Gastroesophageal sphincter (tissue), 4 donors: ENCODE data around the gene GPR137. TPM values are rescaled to one million over a fixed set of nuclear protein-coding genes. Genes with fewer than 3 reads are reported as not detected.
"Not testable (repeated sequence)": the region's sequence is repeated elsewhere in the genome, so short reads cannot be mapped to it uniquely, and the experiment has no call there.

Source experiments
- ATAC-seq: fragments of 150-250 bp; one replicate; pipeline ENCODE4 v1.9.1; 2016; ENCODE audit warnings: mild to moderate bottlenecking, moderate library complexity
- H3K27ac ChIP-seq, 4 donors: fragments of 200-600 bp; sonication (generic) in 3 of 4; 1 replicate in 3 of 4; 2 replicates in 1 of 4; pipeline ENCODE4 v1.5.1; 2016 to 2019
- H3K27me3 ChIP-seq: fragments of 200-600 bp; sonication (generic); one replicate; pipeline ENCODE4 v1.5.1; 2019
- H3K36me3 ChIP-seq, 2 donors: fragments of 200-600 bp; sonication (generic); one replicate each; pipeline ENCODE4 v1.5.1; 2019; ENCODE audit warnings: control low read depth in 1 of 2
- H3K4me1 ChIP-seq, 3 donors: fragments of 200-600 bp; sonication (generic); 1 replicate in 2 of 3; 2 replicates in 1 of 3; pipeline ENCODE4 v1.5.1; 2016 to 2019; ENCODE audit warnings: control low read depth in 2 of 3
- H3K4me3 ChIP-seq, 2 donors: fragments of 200-600 bp; sonication (generic); one replicate each; pipeline ENCODE4 v1.5.1; 2019; ENCODE audit warnings: mild to moderate bottlenecking in 1 of 2, moderate library complexity in 1 of 2
- H3K9me3 ChIP-seq, 3 donors: fragments of 200-600 bp; sonication (generic); one replicate each; pipeline ENCODE4 v1.5.1; 2017 to 2019; ENCODE audit warnings: control low read depth in 2 of 3
- EP300 ChIP-seq: sonication (generic); formaldehyde crosslinking; IDR thresholded peaks from one replicate; pipeline ENCODE4 v1.6.1; 2017; ENCODE audit warnings: antibody characterized with exemption, mild to moderate bottlenecking
- POLR2A ChIP-seq, 2 donors: fragments of 450-650 bp; IDR thresholded peaks; one replicate each; pipeline ENCODE4 v1.6.1; 2017; ENCODE audit warnings: antibody characterized with exemption in 2 of 2, mild to moderate bottlenecking in 2 of 2, moderate library complexity in 1 of 2
- POLR2AphosphoS5 ChIP-seq: sonication (generic); formaldehyde crosslinking; IDR thresholded peaks from one replicate; pipeline ENCODE4 v1.6.1; 2017; ENCODE audit warnings: antibody characterized with exemption
- WGBS, 2 donors: methylation state at CpG; one replicate each; pipeline ENCODE4 v1.1.5; 2018; ENCODE audit warnings: low coverage in 1 of 2; 5-methylcytosine and 5-hydroxymethylcytosine counted together
- total RNA-seq, 4 donors: library from RNA; depleted of rRNA; stranded (reverse); fragments of >200 nt; gene quantifications; one replicate each; pipeline ENCODE4 v1.1.0, GENCODE V29; 2016
- TF ChIP-seq, protein P1 (sequence below), 4 experiments: fragments of 200-600 bp in 2 of 4; fragments of 450-650 bp in 2 of 4; sonication (generic) in 1 of 4; IDR thresholded peaks; one replicate each; pipeline ENCODE4 v1.5.1; 2017 to 2019; ENCODE audit warnings: antibody characterized with exemption in 4 of 4, mild to moderate bottlenecking in 2 of 4, moderate library complexity in 2 of 4

Gene GPR137
- total RNA-seq, 4 donors from 2014 or later = 14.0 to 37.1 (median 27.6) TPM

DNA sequence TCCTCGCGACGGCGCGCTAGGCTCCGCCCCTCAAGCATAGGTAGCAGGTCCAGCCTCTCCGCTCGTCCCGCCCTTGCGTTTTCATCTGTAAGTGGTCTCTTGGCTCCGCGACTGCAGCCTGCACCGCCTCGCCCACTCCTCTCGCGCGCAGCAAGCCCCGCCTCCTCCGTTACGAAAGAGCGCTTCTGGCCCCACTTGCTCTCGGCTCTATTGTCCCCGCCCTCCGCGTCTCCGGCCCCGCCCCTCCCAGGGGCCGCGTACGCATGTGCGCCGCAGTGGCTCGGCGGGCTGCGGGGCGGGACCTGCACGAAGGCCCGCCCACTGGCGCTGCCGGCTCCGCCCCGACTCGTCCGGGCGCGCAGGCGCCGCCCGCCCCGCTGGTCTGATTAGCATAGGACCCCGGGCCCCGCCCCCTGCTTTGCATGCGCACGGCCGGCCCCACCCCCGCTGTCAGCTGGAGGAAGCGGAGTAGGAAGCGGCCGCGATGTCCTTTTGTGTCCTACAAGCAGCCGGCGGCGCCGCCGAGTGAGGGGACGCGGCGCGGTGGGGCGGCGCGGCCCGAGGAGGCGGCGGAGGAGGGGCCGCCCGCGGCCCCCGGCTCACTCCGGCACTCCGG is 19.5 kb downstream of the GPR137 start, which contains the start of gene ESRRA:
TSS of gene ESRRA (plus strand) at position 450 of the 616 bp plus-strand sequence. CDS start 1,656 bp downstream, outside the sequence.
- H3K27me3 ChIP-seq = peaks cover 31% of the 10 kb centered on the region
- peak; percentile 88 for ATAC-seq
- WGBS, 2 donors = 0% methylated on average over 4 of the region's 81 CpGs; no CpG with 5 or more reads in 1 of the 2 donors

DNA sequence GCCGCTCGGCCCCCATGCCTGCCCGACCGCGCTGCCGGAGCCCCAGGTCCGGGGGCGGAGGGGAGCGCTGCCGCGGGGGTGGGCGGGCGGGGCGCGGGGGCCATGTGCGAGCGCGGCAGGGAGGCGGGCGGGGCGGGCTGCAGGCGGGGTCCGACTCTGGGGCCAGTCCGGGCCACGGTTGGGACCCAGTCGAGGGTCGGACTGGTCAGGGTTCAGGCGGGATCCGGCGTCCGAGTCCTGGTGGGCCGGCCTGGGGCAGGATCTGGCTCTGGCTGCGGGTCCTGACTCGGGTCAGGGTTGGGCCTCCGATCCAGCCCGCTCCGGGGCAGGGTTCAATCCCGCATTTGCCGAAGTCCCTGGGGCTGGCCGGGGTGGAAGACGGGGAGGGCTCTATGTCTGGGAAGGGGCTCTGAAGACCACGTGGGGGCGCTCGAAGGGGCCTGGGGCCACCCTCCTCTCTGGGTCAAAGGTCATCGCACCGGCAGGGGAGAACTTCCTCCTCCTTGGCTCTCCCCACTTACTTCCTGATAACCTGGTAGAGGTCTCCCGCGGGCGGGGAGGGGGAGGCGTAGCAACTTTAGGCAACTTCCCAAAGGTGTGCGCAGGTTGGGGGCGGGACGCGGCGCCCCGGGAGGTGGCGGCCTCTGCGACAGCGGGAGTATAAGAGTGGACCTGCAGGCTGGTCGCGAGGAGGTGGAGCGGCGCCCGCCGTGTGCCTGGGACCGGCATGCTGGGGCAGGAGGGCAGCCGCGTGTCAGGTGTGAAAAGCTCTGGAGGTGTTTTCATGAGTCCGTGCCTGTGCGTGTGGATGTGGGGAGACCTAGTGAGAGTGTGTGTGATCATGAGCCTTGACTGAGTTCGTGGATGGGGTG is 20.3 kb downstream of the GPR137 start:
- H3K27me3 ChIP-seq = peaks cover 23% of the 10 kb centered on the region
- H3K4me1 ChIP-seq = peaks cover 0 to 53% (median 16%) of the 10 kb centered on the region in 3 donors
- ATAC-seq = peak; percentile 19
- H3K9me3 ChIP-seq = no peaks in the 10 kb centered on the region
- H3K27ac ChIP-seq = peak overlapping the region; percentile 75 to 96 (median 92)
- peaks cover 0 to 7% of the 10 kb centered on the region in 2 donors for H3K36me3 ChIP-seq
- peak overlapping the region; percentile 68 to 85 for H3K4me3 ChIP-seq
- WGBS, 2 donors = 0% methylated on average over 1 of the region's 71 CpGs; no CpG with 5 or more reads in 1 of the 2 donors
- no peak for TF ChIP-seq EP300
- TF ChIP-seq, protein P1, sequence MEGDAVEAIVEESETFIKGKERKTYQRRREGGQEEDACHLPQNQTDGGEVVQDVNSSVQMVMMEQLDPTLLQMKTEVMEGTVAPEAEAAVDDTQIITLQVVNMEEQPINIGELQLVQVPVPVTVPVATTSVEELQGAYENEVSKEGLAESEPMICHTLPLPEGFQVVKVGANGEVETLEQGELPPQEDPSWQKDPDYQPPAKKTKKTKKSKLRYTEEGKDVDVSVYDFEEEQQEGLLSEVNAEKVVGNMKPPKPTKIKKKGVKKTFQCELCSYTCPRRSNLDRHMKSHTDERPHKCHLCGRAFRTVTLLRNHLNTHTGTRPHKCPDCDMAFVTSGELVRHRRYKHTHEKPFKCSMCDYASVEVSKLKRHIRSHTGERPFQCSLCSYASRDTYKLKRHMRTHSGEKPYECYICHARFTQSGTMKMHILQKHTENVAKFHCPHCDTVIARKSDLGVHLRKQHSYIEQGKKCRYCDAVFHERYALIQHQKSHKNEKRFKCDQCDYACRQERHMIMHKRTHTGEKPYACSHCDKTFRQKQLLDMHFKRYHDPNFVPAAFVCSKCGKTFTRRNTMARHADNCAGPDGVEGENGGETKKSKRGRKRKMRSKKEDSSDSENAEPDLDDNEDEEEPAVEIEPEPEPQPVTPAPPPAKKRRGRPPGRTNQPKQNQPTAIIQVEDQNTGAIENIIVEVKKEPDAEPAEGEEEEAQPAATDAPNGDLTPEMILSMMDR (IDR thresholded peaks at IDR 0.05) = peak in 2 of 4 experiments; percentile 14 to 50

More for the DNA sequence above, 19.5 kb downstream of the GPR137 start, which contains the start of gene ESRRA:
- peak; percentile 63 for TF ChIP-seq POLR2AphosphoS5
- TF ChIP-seq, protein P1 (IDR thresholded peaks at IDR 0.05) = no peak
- peak; percentile 46 to 67 for TF ChIP-seq POLR2A (IDR thresholded peaks at IDR 0.05)
- Histone ChIP-seq H3K4me1 (peaks cover 0 to 60% (median 21%) of the 10 kb centered on the region in 3 donors), H3K27ac (peak within 1 kb of the TSS; percentile 88 to 96 (median 94)), H3K4me3 (peak within 1 kb of the TSS; percentile 68 to 85), H3K9me3 (no peaks in the 10 kb centered on the region), H3K36me3 (peaks cover 0 to 7% of the 10 kb centered on the region in 2 donors)

DNA sequence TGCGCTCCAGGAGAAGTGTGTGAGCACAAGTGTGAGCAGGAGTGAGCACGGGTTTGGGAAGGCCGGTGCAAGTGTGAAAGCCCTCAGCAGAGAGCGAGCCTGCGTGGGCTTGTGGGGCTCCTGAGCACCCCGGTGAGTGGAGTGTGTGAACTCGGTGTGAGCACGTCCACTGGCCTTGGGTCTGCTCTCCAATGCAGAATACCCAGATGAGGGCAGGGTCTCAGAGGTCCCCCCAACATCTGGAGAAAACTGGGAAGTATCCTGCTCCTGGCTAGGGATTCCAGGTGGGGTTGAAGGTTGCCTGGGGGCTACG is 20.9 kb downstream of the GPR137 start:
- H3K4me1 ChIP-seq = peaks cover 0 to 47% (median 16%) of the 10 kb centered on the region in 3 donors
- peak overlapping the region in 3 of 4 donors; percentile 88 to 96 (median 96) for H3K27ac ChIP-seq
- H3K9me3 ChIP-seq = no peaks in the 10 kb centered on the region
- H3K27me3 ChIP-seq = peaks cover 20% of the 10 kb centered on the region
- WGBS, 2 donors = 7 to 40% methylated on average over 1 to 5 of the region's 9 CpGs
- H3K36me3 ChIP-seq = peaks cover 0 to 7% of the 10 kb centered on the region in 2 donors
- TF ChIP-seq, protein P1 (IDR thresholded peaks at IDR 0.05) = no peak
- TF ChIP-seq POLR2AphosphoS5 (no peak), POLR2A (IDR thresholded peaks at IDR 0.05) (no peak), EP300 (no peak)
- ATAC-seq = no peak
- H3K4me3 ChIP-seq = peak overlapping the region; percentile 68 to 85

DNA sequence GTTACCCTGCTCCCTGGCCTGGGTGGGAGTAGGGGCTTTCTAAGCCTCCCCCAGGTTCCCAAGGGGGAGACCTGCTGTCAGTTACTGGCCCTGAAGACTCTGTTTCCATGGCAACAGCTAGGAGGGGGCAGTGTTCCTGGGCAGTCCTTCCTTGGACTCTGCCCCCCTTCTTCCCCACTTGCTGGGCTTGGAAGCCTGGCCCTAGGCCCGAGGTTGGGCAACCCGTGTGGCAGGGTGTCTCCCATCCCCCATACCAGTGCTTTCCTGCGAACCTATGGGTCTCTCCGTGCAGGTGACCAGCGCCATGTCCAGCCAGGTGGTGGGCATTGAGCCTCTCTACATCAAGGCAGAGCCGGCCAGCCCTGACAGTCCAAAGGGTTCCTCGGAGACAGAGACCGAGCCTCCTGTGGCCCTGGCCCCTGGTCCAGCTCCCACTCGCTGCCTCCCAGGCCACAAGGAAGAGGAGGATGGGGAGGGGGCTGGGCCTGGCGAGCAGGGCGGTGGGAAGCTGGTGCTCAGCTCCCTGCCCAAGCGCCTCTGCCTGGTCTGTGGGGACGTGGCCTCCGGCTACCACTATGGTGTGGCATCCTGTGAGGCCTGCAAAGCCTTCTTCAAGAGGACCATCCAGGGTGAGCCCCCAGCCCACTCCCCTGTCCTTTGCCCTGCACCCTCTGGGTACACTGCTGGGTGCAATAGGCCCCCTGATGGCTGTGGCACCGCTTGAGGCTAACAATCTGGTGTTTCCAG is 21.4 kb downstream of the GPR137 start:
- ATAC-seq = no peak
- TF ChIP-seq EP300 = no peak
- peak; percentile 39 for TF ChIP-seq POLR2AphosphoS5
- Histone ChIP-seq H3K27ac (peak overlapping the region in 3 of 4 donors; percentile 88 to 96 (median 96)), H3K27me3 (peaks cover 14% of the 10 kb centered on the region), H3K4me3 (peak overlapping the region in 1 of 2 donors; percentile 85), H3K36me3 (peaks cover 0 to 7% of the 10 kb centered on the region in 2 donors), H3K9me3 (no peaks in the 10 kb centered on the region), H3K4me1 (peaks cover 0 to 43% (median 16%) of the 10 kb centered on the region in 3 donors)
- WGBS, 2 donors = no CpG with 5 or more reads among the region's 15 CpGs

DNA sequence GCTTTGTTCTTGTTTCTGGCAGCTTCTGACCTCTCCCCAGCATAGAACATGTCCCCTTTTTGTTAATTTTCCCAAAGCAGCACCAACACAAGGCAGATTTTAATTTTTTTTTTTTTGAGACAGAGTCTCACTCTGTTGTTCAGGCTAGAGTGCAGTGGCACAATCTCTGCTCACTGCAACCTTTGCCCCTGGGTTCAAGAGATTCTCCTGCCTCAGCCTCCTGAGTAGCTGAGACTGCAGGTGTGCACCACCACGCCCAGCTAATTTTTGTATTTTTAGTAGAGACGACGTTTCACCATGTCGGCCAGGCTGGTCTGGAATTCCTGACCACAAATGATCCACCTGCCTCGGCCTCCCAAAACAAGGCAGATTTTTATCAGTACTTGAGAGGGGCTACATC is 22.1 kb downstream of the GPR137 start:
- not testable (repeated sequence) for H3K9me3 ChIP-seq, H3K27me3 ChIP-seq, H3K36me3 ChIP-seq, ATAC-seq, H3K4me3 ChIP-seq
- Histone ChIP-seq H3K4me1 (peaks cover 0 to 50% (median 16%) of the 10 kb centered on the region in 3 donors), H3K27ac (peak overlapping the region in 1 of 4 donors; percentile 96)
- 97% methylated on average over 5 of the region's 5 CpGs; no CpG with 5 or more reads in 1 of the 2 donors for WGBS, 2 donors
